HUES64 (cell line): ENCODE data around the gene MROH2A.

Experiments
- H3K27ac ChIP-seq: 2 replicates; pipeline ENCODE4 v1.7.0; 2013; ENCODE audit warnings: low read depth, low read length, inconsistent platforms
- H3K27me3 ChIP-seq: 2 replicates; pipeline ENCODE4 v1.6.1; 2013; ENCODE audit warnings: mild to moderate bottlenecking, low read length; ENCODE audit not compliant: insufficient read depth
- H3K36me3 ChIP-seq: 2 replicates; pipeline ENCODE4 v1.6.1; 2013; ENCODE audit warnings: mild to moderate bottlenecking, low read length; ENCODE audit not compliant: insufficient read depth
- H3K4me1 ChIP-seq: 2 replicates; pipeline ENCODE4 v1.6.1; 2013; ENCODE audit warnings: mild to moderate bottlenecking, low read length, moderate library complexity; ENCODE audit not compliant: insufficient read depth
- H3K4me3 ChIP-seq: 2 replicates; pipeline ENCODE4 v1.5.1; 2013; ENCODE audit warnings: mild to moderate bottlenecking, low read length, moderate library complexity
- H3K9ac ChIP-seq: 2 replicates; pipeline ENCODE4 v1.6.1; 2013; ENCODE audit warnings: mild to moderate bottlenecking, low read depth, low read length
- H3K9me3 ChIP-seq: 2 replicates; pipeline ENCODE4 v1.6.1; 2013; ENCODE audit warnings: low read depth, low read length; ENCODE audit not compliant: insufficient read depth
- WGBS: fragments of 150-250, 120-280 bp; methylation state at CpG from one replicate; pipeline ENCODE4 v1.1.7; 2013; ENCODE audit warnings: missing lambda C conversion rate; 5-methylcytosine and 5-hydroxymethylcytosine counted together

MROH2A gene

GRCh38 chr2:233844836-233845235, 66.7 kb downstream of the MROH2A start:
- no peaks in the 10 kb centered on the region for H3K9me3 ChIP-seq
- peaks cover 100% of the 10 kb centered on the region for H3K36me3 ChIP-seq
- no peaks in the 10 kb centered on the region for H3K4me1 ChIP-seq
- WGBS = 97% methylated on average over 3 of the region's 3 CpGs
- no peak overlapping the region for H3K9ac ChIP-seq
- no peak overlapping the region for H3K27ac ChIP-seq
- H3K27me3 ChIP-seq = no peaks in the 10 kb centered on the region
- H3K4me3 ChIP-seq = no peak overlapping the region

GRCh38 chr2:233845301-233846060, 67.4 kb downstream of the MROH2A start:
- Histone ChIP-seq H3K27me3 (no peaks in the 10 kb centered on the region), H3K9me3 (no peaks in the 10 kb centered on the region), H3K4me1 (no peaks in the 10 kb centered on the region), H3K9ac (no peak overlapping the region), H3K4me3 (no peak overlapping the region), H3K27ac (no peak overlapping the region), H3K36me3 (peaks cover 100% of the 10 kb centered on the region)
- whole genome bisulfite sequencing = 93% methylated on average over 1 of the region's 1 CpG

GRCh38 chr2:233846387-233847247, 68.5 kb downstream of the MROH2A start:
- no peaks in the 10 kb centered on the region for H3K27me3 ChIP-seq
- H3K9ac ChIP-seq = no peak overlapping the region
- no peaks in the 10 kb centered on the region for H3K9me3 ChIP-seq
- no peaks in the 10 kb centered on the region for H3K4me1 ChIP-seq
- 94% methylated on average over 16 of the region's 16 CpGs for WGBS
- no peak overlapping the region for H3K4me3 ChIP-seq
- H3K36me3 ChIP-seq = peaks cover 100% of the 10 kb centered on the region
- H3K27ac ChIP-seq = no peak overlapping the region

- H3K9me3 ChIP-seq = no peaks in the 10 kb centered on the region
- peaks cover 100% of the 10 kb centered on the region for H3K36me3 ChIP-seq
- no peak overlapping the region for H3K9ac ChIP-seq
- no peak overlapping the region for H3K4me3 ChIP-seq
- H3K27me3 ChIP-seq = no peaks in the 10 kb centered on the region
- H3K4me1 ChIP-seq = 0 out of 2 replicates have a peak, but pooled peaks cover under 1% of the 10 kb centered on the region
- 95% methylated on average over 13 of the region's 13 CpGs for WGBS
- no peak overlapping the region for H3K27ac ChIP-seq
These were observed 69.2 kb downstream of the MROH2A start for GRCh38 chr2:233847248-233847898.

- no peaks in the 10 kb centered on the region for H3K9me3 ChIP-seq
- no peak overlapping the region for H3K27ac ChIP-seq
- H3K36me3 ChIP-seq = peaks cover 100% of the 10 kb centered on the region
- H3K9ac ChIP-seq = no peak overlapping the region
- H3K27me3 ChIP-seq = no peaks in the 10 kb centered on the region
- 97% methylated on average over 13 of the region's 13 CpGs for WGBS
- no peak overlapping the region for H3K4me3 ChIP-seq
- H3K4me1 ChIP-seq = peaks cover 10% of the 10 kb centered on the region; the same call in 1 of the 2 replicates
These were observed 70.1 kb downstream of the MROH2A start for GRCh38 chr2:233848276-233848675.

GRCh38 chr2:233849607-233850271, 71.6 kb downstream of the MROH2A start:
- H3K9me3 ChIP-seq = no peaks in the 10 kb centered on the region
- H3K27ac ChIP-seq = no peak overlapping the region
- no peak overlapping the region for H3K9ac ChIP-seq
- no peaks in the 10 kb centered on the region for H3K27me3 ChIP-seq
- WGBS = 97% methylated on average over 13 of the region's 13 CpGs
- peaks cover 86% of the 10 kb centered on the region for H3K36me3 ChIP-seq
- peaks cover 11% of the 10 kb centered on the region; the same call in 1 of the 2 replicates for H3K4me1 ChIP-seq
- H3K4me3 ChIP-seq = no peak overlapping the region

GRCh38 chr2:233850745-233851144, 72.6 kb downstream of the MROH2A start:
- Histone ChIP-seq H3K4me3 (no peak overlapping the region), H3K36me3 (peaks cover 76% of the 10 kb centered on the region), H3K27ac (no peak overlapping the region), H3K9me3 (no peaks in the 10 kb centered on the region), H3K9ac (no peak overlapping the region), H3K4me1 (peaks cover 15% of the 10 kb centered on the region; the same call in 1 of the 2 replicates), H3K27me3 (no peaks in the 10 kb centered on the region)
- 95% methylated on average over 7 of the region's 7 CpGs for WGBS

GRCh38 chr2:233851169-233851568, 73.0 kb downstream of the MROH2A start:
- peaks cover 15% of the 10 kb centered on the region; the same call in 1 of the 2 replicates for H3K4me1 ChIP-seq
- H3K27ac ChIP-seq = no peak overlapping the region
- no peaks in the 10 kb centered on the region for H3K9me3 ChIP-seq
- H3K4me3 ChIP-seq = no peak overlapping the region
- peaks cover 71% of the 10 kb centered on the region for H3K36me3 ChIP-seq
- WGBS = 86% methylated on average over 3 of the region's 6 CpGs
- H3K9ac ChIP-seq = no peak overlapping the region
- H3K27me3 ChIP-seq = no peaks in the 10 kb centered on the region

DNA sequence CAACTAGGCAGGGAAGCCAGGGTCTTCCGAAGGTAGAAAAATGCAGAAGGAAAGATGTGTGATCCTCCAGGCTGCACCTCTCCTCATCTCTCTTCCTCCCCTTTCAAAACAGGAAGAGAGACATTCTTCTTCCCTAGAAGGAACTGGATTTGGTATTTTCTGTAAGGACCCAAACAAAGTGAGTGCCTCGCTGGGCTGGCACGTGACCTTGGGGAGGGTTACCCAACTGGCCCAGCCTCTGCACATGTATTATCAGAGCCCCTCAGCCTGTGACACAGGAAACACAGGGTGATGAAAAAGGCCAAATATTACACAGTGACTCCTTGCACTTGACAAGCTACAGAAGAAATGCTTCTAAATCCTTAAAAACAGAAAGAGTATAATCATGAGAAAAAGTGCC, 73.9 kb downstream of the MROH2A start:
- Histone ChIP-seq H3K4me1 (peaks cover 15% of the 10 kb centered on the region; the same call in 1 of the 2 replicates), H3K27me3 (no peaks in the 10 kb centered on the region), H3K9ac (no peak overlapping the region), H3K9me3 (no peaks in the 10 kb centered on the region), H3K27ac (no peak overlapping the region), H3K4me3 (peak overlapping the region; percentile 67; the same call in 1 of the 2 replicates), H3K36me3 (peaks cover 63% of the 10 kb centered on the region)
- 83% methylated on average over 3 of the region's 3 CpGs for WGBS

DNA sequence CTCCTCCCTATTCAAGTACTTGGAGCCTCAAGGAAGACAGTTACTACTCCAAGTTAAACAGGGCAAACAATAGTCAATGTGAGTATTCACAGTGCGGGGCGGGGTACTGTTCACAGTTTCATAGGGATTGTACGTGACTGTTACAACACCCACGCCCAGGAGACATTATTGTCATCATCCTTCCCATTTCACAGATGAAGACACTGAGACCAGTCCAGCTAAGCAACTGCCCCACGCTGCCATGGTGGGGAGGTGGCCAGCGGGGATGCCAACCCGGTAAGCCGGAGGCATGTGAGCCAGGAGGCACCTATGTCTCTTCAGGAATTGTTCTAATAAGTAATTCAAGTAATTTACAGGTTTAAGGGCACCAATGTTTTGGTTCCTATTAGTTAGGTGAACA, 75.2 kb downstream of the MROH2A start:
- WGBS = 32% methylated on average over 8 of the region's 8 CpGs
- H3K36me3 ChIP-seq = peaks cover 50% of the 10 kb centered on the region
- no peaks in the 10 kb centered on the region for H3K27me3 ChIP-seq
- H3K4me3 ChIP-seq = peak overlapping the region; percentile 67
- no peaks in the 10 kb centered on the region for H3K9me3 ChIP-seq
- H3K9ac ChIP-seq = peak overlapping the region; percentile 88
- peaks cover 15% of the 10 kb centered on the region; the same call in 1 of the 2 replicates for H3K4me1 ChIP-seq
- H3K27ac ChIP-seq = no peak overlapping the region
